HepG2 (cell line): Measurements from ENCODE around the gene KLHL36. TPM values are rescaled to one million over a fixed set of nuclear protein-coding genes. Genes with fewer than 3 reads are reported as not detected.
A peak's percentile ranks its signal among the peaks of the same experiment; 100 is the strongest.

ENCODE experiments used
- ATF6 ChIP-seq: sonication (generic); formaldehyde crosslinking; conservative IDR thresholded peaks from 2 replicates; pipeline ENCODE4 v1.4.0; 2020; ENCODE audit warnings: missing genetic modification reagents
- CHD4 ChIP-seq: fragments of 200-600 bp; sonication (generic); IDR thresholded peaks from 2 replicates; pipeline ENCODE4 v1.7.0; 2017; ENCODE audit warnings: mild to moderate bottlenecking, low read length, borderline replicate concordance
- FOSL2 ChIP-seq: sonication (generic); formaldehyde crosslinking; IDR thresholded peaks from 2 replicates; pipeline ENCODE4 v1.4.0; 2020; ENCODE audit warnings: missing genetic modification reagents
- HES4 ChIP-seq: sonication (generic); formaldehyde crosslinking; IDR thresholded peaks from 2 replicates; pipeline ENCODE4 v1.9.0; 2021; ENCODE audit warnings: mild to moderate bottlenecking, missing genetic modification reagents, borderline replicate concordance
- MYPOP ChIP-seq: sonication (generic); formaldehyde crosslinking; IDR thresholded peaks from 2 replicates; pipeline ENCODE4 v1.8.1; 2023; ENCODE audit warnings: mild to moderate bottlenecking, moderate library complexity, missing genetic modification reagents
- NPAS2 ChIP-seq: sonication (generic); formaldehyde crosslinking; IDR thresholded peaks from 2 replicates; pipeline ENCODE4 v1.8.0; 2022; ENCODE audit warnings: mild to moderate bottlenecking, missing genetic modification reagents, borderline replicate concordance
- PAX8 ChIP-seq: sonication (generic); formaldehyde crosslinking; IDR thresholded peaks from 2 replicates; pipeline ENCODE4 v1.8.0; 2022; ENCODE audit warnings: mild to moderate bottlenecking, missing genetic modification reagents, borderline replicate concordance
- POLR2G ChIP-seq: fragments of 200-400 bp; formaldehyde crosslinking; IDR thresholded peaks from 2 replicates; pipeline ENCODE4 v1.6.1; 2018; ENCODE audit warnings: mild to moderate bottlenecking, low read depth, low read length, moderate library complexity
- SATB2 ChIP-seq: sonication (generic); formaldehyde crosslinking; IDR thresholded peaks from 2 replicates; pipeline ENCODE4 v1.5.0; 2020; ENCODE audit warnings: missing genetic modification reagents
- SMC3 ChIP-seq: IDR thresholded peaks from 2 replicates; pipeline ENCODE4 v1.6.1; 2011; ENCODE audit warnings: low read length, improper control_type of control experiment
- ZBTB1 ChIP-seq: sonication (generic); formaldehyde crosslinking; IDR thresholded peaks from 2 replicates; pipeline ENCODE4 v1.4.0; 2020; ENCODE audit warnings: missing genetic modification reagents, borderline replicate concordance
- ZFP90 ChIP-seq: sonication (generic); formaldehyde crosslinking; IDR thresholded peaks from 2 replicates; pipeline ENCODE4 v1.8.0; 2022; ENCODE audit warnings: missing genetic modification reagents, mild to moderate bottlenecking, inconsistent platforms, borderline replicate concordance
- ZNF224 ChIP-seq: sonication (generic); formaldehyde crosslinking; IDR thresholded peaks from 2 replicates; pipeline ENCODE4 v1.5.0; 2020; ENCODE audit warnings: mild to moderate bottlenecking, missing genetic modification reagents
- ZNF235 ChIP-seq: sonication (generic); formaldehyde crosslinking; IDR thresholded peaks from 2 replicates; pipeline ENCODE4 v1.8.1; 2023; ENCODE audit warnings: mild to moderate bottlenecking, missing genetic modification reagents, borderline replicate concordance
- ZNF644 ChIP-seq: IDR thresholded peaks from 2 replicates; pipeline ENCODE4 v1.6.1; 2016; ENCODE audit warnings: low read depth
- polyA plus RNA-seq, 8 experiments: library from polyadenylated mRNA; depleted of rRNA in 3 of 8; stranded (reverse) in 7 of 8; unstranded in 1 of 8; fragments of >200 nt; fragmentation: Illumina TruSeq in 4 of 8; extraction: Trizol in 4 of 8; gene quantifications; 2 replicates each; pipeline versions ENCODE4 v1.2.1 to v1.2.3, GENCODE V29; 2011 to 2016; ENCODE audit warnings: low read depth in 4 of 8, missing spikeins in 1 of 8, mixed read lengths in 1 of 8; ENCODE audit not compliant: insufficient read depth in 1 of 8
- total RNA-seq, 5 experiments: library from RNA; depleted of rRNA; stranded (reverse); fragments of >200 nt; fragmentation: Illumina TruSeq; extraction: Trizol; gene quantifications; 2 replicates each; pipeline ENCODE4 v1.2.3, GENCODE V29; 2016; ENCODE audit warnings: low read depth in 1 of 5
- TF ChIP-seq, protein P1 (sequence below): sonication (generic); formaldehyde crosslinking; IDR thresholded peaks from 2 replicates; pipeline ENCODE4 v1.5.0; 2020; ENCODE audit warnings: mild to moderate bottlenecking, missing genetic modification reagents
- TF ChIP-seq, protein P2 (sequence below): IDR thresholded peaks from 2 replicates; pipeline ENCODE4 v1.6.1; 2016
- TF ChIP-seq, protein P3 (sequence below): sonication (generic); formaldehyde crosslinking; IDR thresholded peaks from 2 replicates; pipeline ENCODE4 v1.4.0; 2020; ENCODE audit warnings: missing genetic modification reagents

KLHL36 gene
- total and polyA plus RNA-seq, 2 of the 13 experiments (the other 11 are each of a cell fraction or from before 2014, with no cell fraction given): 24.3 to 26.0 TPM

GRCh38 chr16:84647828-84648594 is at the start of gene KLHL36 (continued):
- TF ChIP-seq ATF6 (CRISPR knock-in tag): no peak
- TF ChIP-seq ZFP90 (CRISPR knock-in tag): peak; percentile 61
- TF ChIP-seq, protein P1, sequence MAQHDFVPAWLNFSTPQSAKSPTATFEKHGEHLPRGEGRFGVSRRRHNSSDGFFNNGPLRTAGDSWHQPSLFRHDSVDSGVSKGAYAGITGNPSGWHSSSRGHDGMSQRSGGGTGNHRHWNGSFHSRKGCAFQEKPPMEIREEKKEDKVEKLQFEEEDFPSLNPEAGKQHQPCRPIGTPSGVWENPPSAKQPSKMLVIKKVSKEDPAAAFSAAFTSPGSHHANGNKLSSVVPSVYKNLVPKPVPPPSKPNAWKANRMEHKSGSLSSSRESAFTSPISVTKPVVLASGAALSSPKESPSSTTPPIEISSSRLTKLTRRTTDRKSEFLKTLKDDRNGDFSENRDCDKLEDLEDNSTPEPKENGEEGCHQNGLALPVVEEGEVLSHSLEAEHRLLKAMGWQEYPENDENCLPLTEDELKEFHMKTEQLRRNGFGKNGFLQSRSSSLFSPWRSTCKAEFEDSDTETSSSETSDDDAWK (CRISPR knock-in tag): no peak
- TF ChIP-seq SATB2 (CRISPR knock-in tag): no peak
- TF ChIP-seq NPAS2 (CRISPR knock-in tag): no peak
- no peak; the same call in 1 of the 2 replicates for TF ChIP-seq FOSL2
- TF ChIP-seq ZBTB1 (CRISPR knock-in tag): no peak
- TF ChIP-seq PAX8 (CRISPR knock-in tag): peak; percentile 57; the same call in 1 of the 2 replicates
- TF ChIP-seq, protein P2, sequence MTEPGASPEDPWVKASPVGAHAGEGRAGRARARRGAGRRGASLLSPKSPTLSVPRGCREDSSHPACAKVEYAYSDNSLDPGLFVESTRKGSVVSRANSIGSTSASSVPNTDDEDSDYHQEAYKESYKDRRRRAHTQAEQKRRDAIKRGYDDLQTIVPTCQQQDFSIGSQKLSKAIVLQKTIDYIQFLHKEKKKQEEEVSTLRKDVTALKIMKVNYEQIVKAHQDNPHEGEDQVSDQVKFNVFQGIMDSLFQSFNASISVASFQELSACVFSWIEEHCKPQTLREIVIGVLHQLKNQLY (CRISPR knock-in tag): no peak
- TF ChIP-seq HES4 (CRISPR knock-in tag): peak; percentile 91
- peak; percentile 41; the same call in 1 of the 2 replicates for TF ChIP-seq MYPOP (CRISPR knock-in tag)
- TF ChIP-seq, protein P3, sequence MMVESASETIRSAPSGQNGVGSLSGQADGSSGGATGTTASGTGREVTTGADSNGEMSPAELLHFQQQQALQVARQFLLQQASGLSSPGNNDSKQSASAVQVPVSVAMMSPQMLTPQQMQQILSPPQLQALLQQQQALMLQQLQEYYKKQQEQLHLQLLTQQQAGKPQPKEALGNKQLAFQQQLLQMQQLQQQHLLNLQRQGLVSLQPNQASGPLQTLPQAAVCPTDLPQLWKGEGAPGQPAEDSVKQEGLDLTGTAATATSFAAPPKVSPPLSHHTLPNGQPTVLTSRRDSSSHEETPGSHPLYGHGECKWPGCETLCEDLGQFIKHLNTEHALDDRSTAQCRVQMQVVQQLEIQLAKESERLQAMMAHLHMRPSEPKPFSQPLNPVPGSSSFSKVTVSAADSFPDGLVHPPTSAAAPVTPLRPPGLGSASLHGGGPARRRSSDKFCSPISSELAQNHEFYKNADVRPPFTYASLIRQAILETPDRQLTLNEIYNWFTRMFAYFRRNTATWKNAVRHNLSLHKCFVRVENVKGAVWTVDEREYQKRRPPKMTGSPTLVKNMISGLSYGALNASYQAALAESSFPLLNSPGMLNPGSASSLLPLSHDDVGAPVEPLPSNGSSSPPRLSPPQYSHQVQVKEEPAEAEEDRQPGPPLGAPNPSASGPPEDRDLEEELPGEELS (CRISPR knock-in tag): no peak
- TF ChIP-seq POLR2G: 0 out of 2 replicates have a peak, but pooled peaks have one; percentile 5
- TF ChIP-seq SMC3: no peak
- TF ChIP-seq CHD4: no peak
- TF ChIP-seq ZNF235 (CRISPR knock-in tag): no peak
- peak; percentile 59; the same call in 1 of the 2 replicates for TF ChIP-seq ZNF224
- TF ChIP-seq ZNF644 (CRISPR knock-in tag): no peak
